ENCODE data around the gene OAS1. TPM values are rescaled to one million over a fixed set of nuclear protein-coding genes. Genes with fewer than 3 reads are reported as not detected.
A peak's percentile ranks its signal among the peaks of the same experiment; 100 is the strongest.

OAS1 gene
- total RNA-seq, 4 donors from 2014 or later = 32.1 to 115 (median 50.8) TPM

DNA sequence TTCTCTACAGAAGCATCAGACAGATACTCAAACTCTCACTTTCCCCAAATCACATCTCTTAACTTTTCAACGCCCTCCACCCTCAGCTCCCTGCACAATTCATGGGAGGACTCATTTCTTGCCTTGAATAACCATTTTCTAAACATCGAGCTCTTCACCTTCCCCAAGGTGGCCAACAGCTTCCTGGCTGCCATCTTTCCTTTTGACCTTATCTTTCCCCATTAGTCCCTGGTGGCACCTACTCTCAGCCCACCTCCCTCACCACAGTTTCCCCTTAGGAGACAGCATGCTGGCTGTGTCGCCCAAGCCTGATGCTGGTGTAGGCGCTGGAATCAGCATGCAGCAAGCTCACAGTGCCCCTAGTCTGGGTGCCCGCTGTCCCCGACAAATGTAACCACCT lies 8.4 kb upstream of the OAS1 start:
- intact Hi-C loops (cut with DNase I) = loop anchor here (5.0 kb wide), 1 partner anchor 134 kb away; no protein-coding TSS in a partner anchor
- no peak for DNase-seq
- no peak for TF ChIP-seq POLR2A (IDR thresholded peaks at IDR 0.05)
- TF ChIP-seq, protein P1, sequence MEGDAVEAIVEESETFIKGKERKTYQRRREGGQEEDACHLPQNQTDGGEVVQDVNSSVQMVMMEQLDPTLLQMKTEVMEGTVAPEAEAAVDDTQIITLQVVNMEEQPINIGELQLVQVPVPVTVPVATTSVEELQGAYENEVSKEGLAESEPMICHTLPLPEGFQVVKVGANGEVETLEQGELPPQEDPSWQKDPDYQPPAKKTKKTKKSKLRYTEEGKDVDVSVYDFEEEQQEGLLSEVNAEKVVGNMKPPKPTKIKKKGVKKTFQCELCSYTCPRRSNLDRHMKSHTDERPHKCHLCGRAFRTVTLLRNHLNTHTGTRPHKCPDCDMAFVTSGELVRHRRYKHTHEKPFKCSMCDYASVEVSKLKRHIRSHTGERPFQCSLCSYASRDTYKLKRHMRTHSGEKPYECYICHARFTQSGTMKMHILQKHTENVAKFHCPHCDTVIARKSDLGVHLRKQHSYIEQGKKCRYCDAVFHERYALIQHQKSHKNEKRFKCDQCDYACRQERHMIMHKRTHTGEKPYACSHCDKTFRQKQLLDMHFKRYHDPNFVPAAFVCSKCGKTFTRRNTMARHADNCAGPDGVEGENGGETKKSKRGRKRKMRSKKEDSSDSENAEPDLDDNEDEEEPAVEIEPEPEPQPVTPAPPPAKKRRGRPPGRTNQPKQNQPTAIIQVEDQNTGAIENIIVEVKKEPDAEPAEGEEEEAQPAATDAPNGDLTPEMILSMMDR (IDR thresholded peaks at IDR 0.05) = no peak

DNA sequence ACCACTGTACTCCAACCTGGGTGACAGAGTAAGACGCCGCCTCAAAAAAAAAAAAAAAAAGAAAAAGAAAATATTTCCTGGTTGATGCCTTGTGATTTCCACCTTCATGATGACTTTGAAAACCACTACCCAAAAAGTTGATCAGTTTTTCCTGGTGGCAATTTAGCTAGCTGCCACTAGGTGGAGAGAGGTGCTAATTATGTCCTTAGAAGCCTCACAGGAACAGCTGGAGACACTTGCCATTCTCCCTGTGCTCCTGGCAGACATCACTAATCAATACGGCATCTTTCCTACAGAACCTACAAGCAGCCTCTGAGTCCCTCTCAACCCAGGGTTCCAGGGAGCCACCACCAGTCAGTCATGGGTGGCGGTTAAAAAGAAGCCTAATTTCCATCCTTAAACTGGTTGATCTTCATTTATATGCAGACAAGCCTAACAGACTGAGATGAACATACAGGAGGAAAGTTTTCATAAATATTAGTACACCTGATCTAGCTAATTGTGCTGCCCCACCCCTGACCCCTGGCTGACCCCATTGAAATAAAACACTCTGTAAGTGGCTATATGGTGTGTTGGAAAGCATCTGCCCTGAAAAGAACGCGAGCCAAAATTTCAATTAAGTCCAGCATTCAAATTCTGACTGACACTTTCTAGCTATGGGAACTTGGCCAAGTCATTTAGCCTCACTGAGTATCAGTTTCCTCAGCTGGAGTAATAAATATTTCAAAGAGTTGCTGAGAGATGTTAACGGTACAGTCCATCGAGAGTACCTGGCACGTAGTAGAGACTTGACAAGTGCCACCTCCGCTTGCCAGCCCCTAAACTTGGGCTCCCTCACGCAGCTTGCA lies 6.2 kb upstream of the OAS1 start:
- WGBS, 2 donors = 78 to 84% methylated on average over 10 to 11 of the region's 11 CpGs
- TF ChIP-seq POLR2A (IDR thresholded peaks at IDR 0.05) = no peak
- TF ChIP-seq, protein P1 (IDR thresholded peaks at IDR 0.05) = peak; percentile 61 to 83 (median 74)
- Histone ChIP-seq H3K4me3 (no peak overlapping the region), H3K27me3 (peaks cover 0 to 30% (median 0%) of the 10 kb centered on the region in 4 donors), H3K36me3 (no peaks in the 10 kb centered on the region), H3K4me1 (peaks cover 0 to 20% (median 5%) of the 10 kb centered on the region in 3 donors), H3K9me3 (no peaks in the 10 kb centered on the region), H3K27ac (no peak overlapping the region)
- no peak for DNase-seq
- intact Hi-C loops (cut with DNase I) = no loop called here

More for the DNA sequence above, 8.4 kb upstream of the OAS1 start:
- Histone ChIP-seq H3K27ac (no peak overlapping the region), H3K4me1 (no peaks in the 10 kb centered on the region), H3K36me3 (no peaks in the 10 kb centered on the region), H3K27me3 (peaks cover 0 to 33% (median 0%) of the 10 kb centered on the region in 4 donors), H3K9me3 (no peaks in the 10 kb centered on the region), H3K4me3 (no peak overlapping the region)
- 74 to 76% methylated on average over 3 to 4 of the region's 6 CpGs for WGBS, 2 donors

DNA sequence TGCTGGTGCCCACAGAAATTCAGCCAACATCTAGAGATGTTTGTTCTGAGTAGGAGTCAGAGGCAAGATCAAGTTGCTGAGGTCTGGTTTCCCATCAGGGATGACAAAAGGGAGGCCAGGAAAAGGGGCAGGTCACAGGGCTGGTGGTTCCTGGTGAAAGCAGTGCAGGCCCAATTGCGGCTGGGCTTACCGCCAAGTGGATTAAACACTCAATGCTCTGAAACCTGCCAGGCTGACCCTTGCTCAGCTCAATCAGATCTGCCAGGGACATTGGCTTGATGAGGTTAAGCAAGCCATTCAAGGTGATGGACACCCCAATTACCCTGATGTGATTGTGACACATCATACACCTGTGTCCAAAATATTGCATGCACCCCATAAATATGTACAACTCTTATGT lies 5.5 kb upstream of the OAS1 start:
- H3K36me3 ChIP-seq = no peaks in the 10 kb centered on the region
- intact Hi-C loops (cut with DNase I) = no loop called here
- WGBS, 2 donors = 100% methylated on average over 1 of the region's 2 CpGs; no CpG with 5 or more reads in 1 of the 2 donors
- TF ChIP-seq POLR2A (IDR thresholded peaks at IDR 0.05) = no peak
- TF ChIP-seq, protein P1 (IDR thresholded peaks at IDR 0.05) = no peak
- H3K27ac ChIP-seq = no peak overlapping the region
- H3K9me3 ChIP-seq = no peaks in the 10 kb centered on the region
- no peak for DNase-seq
- H3K4me3 ChIP-seq = no peak overlapping the region
- H3K4me1 ChIP-seq = peaks cover 6 to 27% (median 13%) of the 10 kb centered on the region in 3 donors
- peaks cover 0 to 28% (median 0%) of the 10 kb centered on the region in 4 donors for H3K27me3 ChIP-seq

DNA sequence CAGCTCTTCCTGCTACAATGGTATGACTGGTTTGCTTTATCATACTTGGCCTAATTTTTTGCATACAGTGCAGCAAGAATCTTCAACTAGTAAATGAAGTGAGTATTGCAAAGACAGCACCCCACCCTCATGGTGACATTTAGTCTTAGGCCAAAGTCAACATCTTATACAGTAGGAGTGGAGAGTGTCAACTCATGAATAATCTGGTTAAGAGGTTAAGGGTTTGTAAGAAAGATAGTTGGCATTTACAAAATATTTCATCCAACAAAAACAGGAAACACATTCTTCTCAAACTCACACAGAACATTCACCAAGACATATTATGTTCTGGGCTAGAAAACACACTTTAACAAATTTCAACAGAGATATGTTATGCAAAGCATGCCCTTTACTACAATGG lies 2.2 kb upstream of the OAS1 start:
- Histone ChIP-seq H3K9me3 (no peaks in the 10 kb centered on the region), H3K27ac (peak overlapping the region in 3 of 4 donors; percentile 82 to 91 (median 89)), H3K27me3 (no peaks in the 10 kb centered on the region), H3K4me1 (peaks cover 28 to 60% (median 33%) of the 10 kb centered on the region in 3 donors), H3K36me3 (peaks cover 0 to under 1% (median 0%) of the 10 kb centered on the region in 3 donors), H3K4me3 (no peak overlapping the region)
- no peak for DNase-seq
- TF ChIP-seq, protein P1 (IDR thresholded peaks at IDR 0.05) = no peak
- no peak for TF ChIP-seq POLR2A (IDR thresholded peaks at IDR 0.05)
- intact Hi-C loops (cut with DNase I) = no loop called here

DNA sequence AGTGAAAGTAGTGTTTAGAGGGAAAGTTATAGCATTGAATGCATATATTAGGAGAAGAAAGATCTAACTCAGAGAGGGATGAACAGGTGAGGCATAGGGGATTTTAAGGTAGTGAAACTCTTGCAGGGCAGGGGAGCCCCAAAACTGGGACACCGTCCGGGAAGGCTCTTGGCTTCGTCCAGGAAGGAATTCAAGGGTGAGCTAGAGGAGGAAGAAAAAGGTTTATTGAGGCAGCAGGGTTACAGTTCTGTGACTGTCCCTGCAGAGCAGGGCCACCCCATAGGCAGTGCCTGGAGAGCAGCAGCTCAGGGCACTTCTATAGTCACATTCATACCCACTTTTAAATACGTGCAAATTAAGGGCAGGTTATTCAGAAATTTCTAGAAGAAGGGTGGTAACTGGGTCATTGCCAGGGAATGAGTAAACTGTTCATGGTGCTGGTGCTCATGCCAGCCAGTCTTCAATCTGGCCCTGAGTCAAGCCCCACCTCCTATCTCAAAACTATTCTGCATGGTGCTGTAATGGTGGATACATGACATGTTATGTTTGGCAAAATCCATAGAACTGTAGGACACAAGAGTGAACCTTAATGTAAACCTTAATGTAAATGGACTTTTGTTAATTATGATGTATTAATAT lies 1.2 kb upstream of the OAS1 start:
- Histone ChIP-seq H3K27ac (peak overlapping the region; percentile 69 to 91 (median 86)), H3K36me3 (peaks cover 0 to 10% (median 0%) of the 10 kb centered on the region in 3 donors), H3K4me1 (peaks cover 28 to 69% (median 33%) of the 10 kb centered on the region in 3 donors), H3K27me3 (no peaks in the 10 kb centered on the region), H3K4me3 (no peak overlapping the region), H3K9me3 (no peaks in the 10 kb centered on the region)
- TF ChIP-seq, protein P1 (IDR thresholded peaks at IDR 0.05) = no peak
- TF ChIP-seq POLR2A (IDR thresholded peaks at IDR 0.05) = no peak
- DNase-seq = no peak
- 73 to 78% methylated on average over 4 of the region's 4 CpGs for whole genome bisulfite sequencing, 2 donors
- intact Hi-C loops (cut with DNase I) = no loop called here

Measured in esophagus squamous epithelium (tissue), 5 donors.